Neuronal stem cell (in vitro differentiated cells): ENCODE results near the gene TMTC1.

Source experiments
- DNase-seq: peaks from one replicate; pipeline ENCODE4 v3.0.0-alpha.2; 2013; ENCODE audit warnings: low spot score
- H2AFZ ChIP-seq: one replicate; pipeline ENCODE4 v1.6.1; 2013; ENCODE audit warnings: mild to moderate bottlenecking, low read length, inconsistent platforms
- H2AK5ac ChIP-seq: 2 replicates; pipeline ENCODE4 v1.6.1; 2013; ENCODE audit warnings: low read depth, mild to moderate bottlenecking, inconsistent platforms, low read length, moderate library complexity, mixed read lengths
- H2BK120ac ChIP-seq: 2 replicates; pipeline ENCODE4 v1.6.1; 2013; ENCODE audit warnings: low read depth, mild to moderate bottlenecking, inconsistent platforms, low read length, moderate library complexity, mixed read lengths
- H2BK12ac ChIP-seq: one replicate; pipeline ENCODE4 v1.6.1; 2013; ENCODE audit warnings: low read length, inconsistent platforms
- H2BK15ac ChIP-seq: 2 replicates; pipeline ENCODE4 v1.6.1; 2013; ENCODE audit warnings: mild to moderate bottlenecking, low read length, inconsistent platforms, mixed read lengths
- H2BK5ac ChIP-seq: one replicate; pipeline ENCODE4 v1.6.1; 2013; ENCODE audit warnings: inconsistent platforms, mild to moderate bottlenecking, low read length, moderate library complexity
- H3K14ac ChIP-seq: one replicate; pipeline ENCODE4 v1.6.1; 2013; ENCODE audit warnings: low read length, inconsistent platforms
- H3K18ac ChIP-seq: 2 replicates; pipeline ENCODE4 v1.6.1; 2013; ENCODE audit warnings: low read length, inconsistent platforms
- H3K23ac ChIP-seq: 2 replicates; pipeline ENCODE4 v1.6.1; 2013; ENCODE audit warnings: low read depth, mild to moderate bottlenecking, mixed read lengths, low read length, inconsistent platforms; ENCODE audit not compliant: poor library complexity
- H3K27ac ChIP-seq: replicated peaks from 3 replicates; pipeline ENCODE4 v1.5.1; 2013; ENCODE audit warnings: low read length, inconsistent platforms
- H3K27me3 ChIP-seq, 3 experiments: 2 replicates each; pipeline ENCODE4 v1.6.1; 2013; ENCODE audit warnings: low read length in 3 of 3, mild to moderate bottlenecking in 2 of 3, inconsistent platforms in 1 of 3, low read depth in 1 of 3, mixed read lengths in 1 of 3, moderate library complexity in 1 of 3; ENCODE audit not compliant: control insufficient read depth in 3 of 3, insufficient read depth in 3 of 3
- H3K36me3 ChIP-seq, 2 donors: replicated peaks in 1 of 2; 2 replicates each; pipeline ENCODE4 v1.6.1; 2013; ENCODE audit warnings: low read length in 2 of 2; ENCODE audit not compliant: control insufficient read depth in 2 of 2, insufficient read depth in 2 of 2
- H3K4ac ChIP-seq: 2 replicates; pipeline ENCODE4 v1.6.1; 2013; ENCODE audit warnings: inconsistent platforms, mild to moderate bottlenecking, low read length, moderate library complexity
- H3K4me1 ChIP-seq, 2 donors: 1 replicate in 1 of 2; 2 replicates in 1 of 2; pipeline ENCODE4 v1.6.1; 2013; ENCODE audit warnings: low read length in 2 of 2, low read depth in 1 of 2; ENCODE audit not compliant: control insufficient read depth in 2 of 2, insufficient read depth in 1 of 2
- H3K4me2 ChIP-seq: one replicate; pipeline ENCODE4 v1.6.1; 2013; ENCODE audit warnings: mild to moderate bottlenecking, low read length, inconsistent platforms; ENCODE audit not compliant: insufficient read depth, poor library complexity, severe bottlenecking
- H3K4me3 ChIP-seq, 2 donors: 2 replicates each; pipeline ENCODE4 v1.5.1; 2013; ENCODE audit warnings: low read length in 2 of 2, mild to moderate bottlenecking in 2 of 2, inconsistent platforms in 1 of 2, moderate library complexity in 1 of 2
- H3K79me1 ChIP-seq: one replicate; pipeline ENCODE4 v1.6.1; 2013; ENCODE audit warnings: low read depth, mild to moderate bottlenecking, inconsistent platforms, low read length, moderate library complexity
- H3K9ac ChIP-seq: one replicate; pipeline ENCODE4 v1.6.1; 2013; ENCODE audit warnings: mild to moderate bottlenecking, low read depth, low read length, inconsistent platforms; ENCODE audit not compliant: poor library complexity
- H3K9me3 ChIP-seq, 2 donors: replicated peaks in 1 of 2; 2 replicates each; pipeline versions ENCODE3 to v1.6.1; 2013; ENCODE audit warnings: low read length in 2 of 2, mild to moderate bottlenecking in 2 of 2, inconsistent platforms in 1 of 2, low read depth in 1 of 2, mixed read lengths in 1 of 2, moderate library complexity in 1 of 2; ENCODE audit not compliant: control insufficient read depth in 2 of 2, insufficient read depth in 1 of 2
- H4K8ac ChIP-seq: one replicate; pipeline ENCODE4 v1.6.1; 2013; ENCODE audit warnings: low read depth, mild to moderate bottlenecking, inconsistent platforms, low read length, moderate library complexity
- H4K91ac ChIP-seq: one replicate; pipeline ENCODE4 v1.6.1; 2013; ENCODE audit warnings: low read length, low read depth, mild to moderate bottlenecking, inconsistent platforms; ENCODE audit not compliant: poor library complexity
- WGBS, 2 donors: extraction: QIAGEN DNeasy Blood & Tissue Kit; methylation state at CpG; one replicate each; pipeline ENCODE4 v1.1.7; 2013; ENCODE audit warnings: missing lambda C conversion rate in 2 of 2, mixed read lengths in 1 of 2; ENCODE audit not compliant: insufficient read length in 2 of 2, insufficient replicate concordance in 1 of 2; ENCODE audit errors: extremely low coverage in 2 of 2; 5-methylcytosine and 5-hydroxymethylcytosine counted together

The TMTC1 gene

DNA sequence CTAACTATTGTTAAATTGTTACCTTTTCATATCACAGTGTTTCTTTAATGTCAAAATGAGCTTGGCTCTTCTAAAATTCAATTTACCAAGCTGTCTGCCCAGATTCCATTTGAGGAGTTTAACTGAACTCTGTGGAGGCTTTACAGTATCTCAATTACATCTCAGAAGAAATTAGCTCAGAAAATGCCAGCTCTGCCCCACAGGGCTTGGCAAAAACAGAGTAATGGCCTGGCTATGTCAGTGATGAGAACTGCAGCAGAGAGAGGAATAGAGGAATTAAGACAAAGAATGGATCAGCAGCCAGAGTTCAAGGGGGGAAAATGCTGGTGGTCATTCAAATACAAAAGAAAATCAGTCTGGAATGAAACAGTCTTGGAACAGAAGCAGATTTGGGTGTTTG lies 15.8 kb upstream of the TMTC1 start:
- Histone ChIP-seq H3K36me3 (no peaks in the 10 kb centered on the region), H2AFZ (peak overlapping the region; percentile 56), H2BK12ac (no peak overlapping the region), H2BK5ac (no peak overlapping the region), H3K4me3 (no peak overlapping the region), H3K79me1 (no peaks in the 10 kb centered on the region), H3K14ac (no peak overlapping the region), H4K91ac (no peak overlapping the region), H2AK5ac (no peak overlapping the region), H3K18ac (no peak overlapping the region), H3K4me2 (no peak overlapping the region), H3K23ac (no peak overlapping the region), H3K4me1 (peaks cover 0 to 13% of the 10 kb centered on the region in 2 donors), H2BK120ac (no peak overlapping the region), H4K8ac (no peak overlapping the region), H2BK15ac (no peak overlapping the region), H3K27ac (no peak overlapping the region), H3K4ac (no peak overlapping the region), H3K9me3 (peaks cover 0 to 3% of the 10 kb centered on the region in 2 donors), H3K9ac (no peak overlapping the region), H3K27me3 (no peaks in the 10 kb centered on the region)
- DNase-seq: no peak

DNA sequence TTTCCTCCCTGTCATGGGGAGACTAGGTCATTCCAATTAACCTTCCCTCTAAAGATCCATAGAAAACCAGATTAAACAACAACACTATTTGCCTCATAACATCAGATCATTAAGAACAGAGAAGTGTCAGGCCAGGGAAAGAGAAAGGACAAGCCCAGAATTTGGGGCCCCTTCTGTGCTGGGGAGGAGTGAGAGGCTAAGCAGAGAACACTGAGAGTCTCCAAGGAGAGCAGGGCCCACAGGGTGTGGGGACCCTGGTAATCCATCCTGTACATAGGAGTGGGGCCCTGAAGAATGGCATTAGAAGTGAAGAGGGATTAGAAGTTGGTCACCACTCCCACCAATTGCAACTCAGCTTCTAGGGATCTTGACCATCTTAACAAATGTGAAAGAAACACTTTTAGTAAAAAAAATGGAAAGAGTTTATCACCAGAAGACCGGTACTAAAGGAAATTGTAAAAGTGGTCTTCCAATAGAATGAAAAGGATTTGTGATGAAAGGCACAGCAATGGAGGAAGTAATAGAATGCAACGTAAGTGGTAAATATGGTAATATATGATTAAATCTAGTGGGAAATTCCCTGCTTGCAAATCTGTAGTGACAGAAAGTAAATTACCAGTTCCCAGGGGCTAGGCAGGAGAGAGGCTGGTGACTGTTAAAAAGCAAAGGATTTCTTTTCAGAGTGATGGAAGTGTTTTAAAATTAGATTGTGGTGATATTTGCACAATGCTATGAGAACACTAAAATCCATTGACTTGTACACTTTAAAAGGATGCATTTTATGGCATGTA lies 14.0 kb upstream of the TMTC1 start:
- no peaks in the 10 kb centered on the region for H3K27me3 ChIP-seq
- WGBS, 2 donors: no CpG with 5 or more reads among the region's 2 CpGs
- no peak overlapping the region for H4K91ac ChIP-seq
- H3K9me3 ChIP-seq: peaks cover 6 to 12% of the 10 kb centered on the region in 2 donors
- H2BK120ac ChIP-seq: no peak overlapping the region
- H2BK5ac ChIP-seq: no peak overlapping the region
- H2AK5ac ChIP-seq: no peak overlapping the region
- H3K27ac ChIP-seq: peak overlapping the region; percentile 27
- H4K8ac ChIP-seq: no peak overlapping the region
- H2BK12ac ChIP-seq: no peak overlapping the region
- H3K14ac ChIP-seq: no peak overlapping the region
- H2BK15ac ChIP-seq: no peak overlapping the region
- H3K4ac ChIP-seq: no peak overlapping the region
- peaks cover 0 to 2% of the 10 kb centered on the region in 2 donors for H3K36me3 ChIP-seq
- H3K4me3 ChIP-seq: no peak overlapping the region
- H3K79me1 ChIP-seq: no peaks in the 10 kb centered on the region
- H3K4me1 ChIP-seq: peaks cover 0 to 19% of the 10 kb centered on the region in 2 donors
- peak; percentile 59 for DNase-seq
- no peak overlapping the region for H3K9ac ChIP-seq
- H3K18ac ChIP-seq: no peak overlapping the region
- no peak overlapping the region for H3K23ac ChIP-seq
- no peak overlapping the region for H3K4me2 ChIP-seq
- H2AFZ ChIP-seq: peak overlapping the region; percentile 45

DNA sequence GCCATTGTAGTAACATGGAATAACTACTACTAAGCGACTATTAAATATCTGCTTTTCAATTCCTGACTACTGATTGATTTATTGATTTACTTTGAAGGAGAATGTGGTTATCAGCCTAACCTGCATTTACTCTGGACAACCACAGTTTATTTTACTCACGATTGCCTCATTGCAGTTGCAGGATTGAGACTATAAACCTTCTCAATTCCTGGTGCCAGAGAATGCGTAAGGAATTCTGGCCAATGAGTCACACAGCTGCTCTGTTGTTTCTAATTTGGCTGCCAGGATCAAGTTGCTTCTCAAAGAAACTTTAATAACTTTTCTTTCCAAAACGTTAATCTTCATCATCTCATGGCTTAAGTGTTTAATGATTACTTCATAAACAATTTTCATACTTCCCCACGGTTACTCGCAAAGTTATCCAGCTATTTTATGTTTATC lies 13.1 kb upstream of the TMTC1 start:
- Histone ChIP-seq H3K9ac (no peak overlapping the region), H3K27me3 (no peaks in the 10 kb centered on the region), H2AFZ (peak overlapping the region; percentile 9), H2BK5ac (no peak overlapping the region), H2BK15ac (no peak overlapping the region), H2BK120ac (no peak overlapping the region), H3K27ac (peak overlapping the region; percentile 27), H3K79me1 (no peaks in the 10 kb centered on the region), H3K9me3 (peaks cover 9 to 21% of the 10 kb centered on the region in 2 donors), H4K8ac (no peak overlapping the region), H3K23ac (no peak overlapping the region), H3K18ac (no peak overlapping the region), H3K4me3 (no peak overlapping the region), H4K91ac (no peak overlapping the region), H3K4me2 (no peak overlapping the region), H2AK5ac (no peak overlapping the region), H3K4me1 (peaks cover 0 to 19% of the 10 kb centered on the region in 2 donors), H3K14ac (no peak overlapping the region), H3K36me3 (peaks cover 0 to 6% of the 10 kb centered on the region in 2 donors), H3K4ac (no peak overlapping the region), H2BK12ac (no peak overlapping the region)
- no peak for DNase-seq
- WGBS, 2 donors: 100% methylated on average over 2 of the region's 6 CpGs; no CpG with 5 or more reads in 1 of the 2 donors

DNA sequence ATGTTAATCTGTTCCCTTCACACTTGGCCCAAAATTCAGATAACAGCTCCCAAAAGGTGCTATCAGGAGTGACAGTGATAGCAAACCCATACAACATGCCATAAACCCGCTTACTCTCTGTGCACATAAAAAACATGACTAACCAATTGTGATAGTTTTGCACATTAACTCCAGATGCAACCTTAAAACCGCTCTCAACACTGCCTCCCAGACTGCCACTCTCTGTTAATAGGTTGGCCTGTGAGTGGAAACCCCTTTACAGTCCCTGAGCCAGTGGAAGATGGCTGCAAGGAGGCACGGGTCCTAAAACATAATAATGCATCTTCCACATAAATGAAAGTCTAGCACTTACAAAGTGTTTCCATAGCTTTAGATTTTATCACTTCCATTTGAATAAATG lies 12.0 kb upstream of the TMTC1 start:
- WGBS, 2 donors: no CpG with 5 or more reads among the region's 3 CpGs
- Histone ChIP-seq H3K18ac (no peak overlapping the region), H3K14ac (no peak overlapping the region), H3K27ac (no peak overlapping the region), H2AFZ (no peak overlapping the region), H4K8ac (no peak overlapping the region), H3K4me3 (no peak overlapping the region), H3K79me1 (no peaks in the 10 kb centered on the region), H3K4me1 (peaks cover 0 to 19% of the 10 kb centered on the region in 2 donors), H3K36me3 (peaks cover 0 to 6% of the 10 kb centered on the region in 2 donors), H3K9ac (no peak overlapping the region), H3K4ac (no peak overlapping the region), H3K4me2 (no peak overlapping the region), H3K9me3 (peaks cover 11 to 30% of the 10 kb centered on the region in 2 donors), H3K27me3 (no peaks in the 10 kb centered on the region), H3K23ac (no peak overlapping the region), H4K91ac (no peak overlapping the region), H2BK12ac (no peak overlapping the region), H2BK120ac (no peak overlapping the region), H2AK5ac (no peak overlapping the region), H2BK15ac (no peak overlapping the region), H2BK5ac (no peak overlapping the region)
- no peak for DNase-seq
